GM21381 (cell line): Measurements from ENCODE around the gene PCDHGB3.
"Not testable (repeated sequence)": the region's sequence is repeated elsewhere in the genome, so short reads cannot be mapped to it uniquely, and the experiment has no call there.

Source experiments
- ATAC-seq: cut with Tn5 transposase; IDR thresholded peaks from one replicate; pipeline ENCODE4 v1.9.1; 2021; ENCODE audit warnings: mild to moderate bottlenecking, moderate library complexity; ENCODE audit not compliant: unreplicated experiment

Gene PCDHGB3

GRCh38 chr5:141369994-141370848 lies at the start of gene PCDHGB3:
TSS of gene PCDHGB3 (plus strand) at chr5:141370242. CDS start at chr5:141370395, 153 bp downstream.
- peak; percentile 97 for ATAC-seq

GRCh38 chr5:141322261-141322660 lies 47.8 kb upstream of the PCDHGB3 start:
- no peak for ATAC-seq

GRCh38 chr5:141326088-141326854 lies 43.8 kb upstream of the PCDHGB3 start:
- ATAC-seq = peak; percentile 56

- no peak for ATAC-seq
Observed at GRCh38 chr5:141328231-141328630, 41.8 kb upstream of the PCDHGB3 start.

- ATAC-seq = no peak
Observed at GRCh38 chr5:141330299-141331080, 39.6 kb upstream of the PCDHGB3 start, which contains the start of gene PCDHGA1. TSS of gene PCDHGA1 (plus strand) at chr5:141330514.

- not testable (repeated sequence) for ATAC-seq
Observed at GRCh38 chr5:141332571-141332970, 37.5 kb upstream of the PCDHGB3 start.

- ATAC-seq = no peak
Observed at GRCh38 chr5:141338538-141339306, 31.3 kb upstream of the PCDHGB3 start, which contains the start of gene PCDHGA2. TSS of gene PCDHGA2 (plus strand) at chr5:141338760.

GRCh38 chr5:141340781-141341354 lies 29.2 kb upstream of the PCDHGB3 start:
- not testable (repeated sequence) for ATAC-seq

GRCh38 chr5:141342773-141343172 lies 27.3 kb upstream of the PCDHGB3 start:
- ATAC-seq = no peak

- ATAC-seq = no peak
Observed at GRCh38 chr5:141343242-141343952, 26.6 kb upstream of the PCDHGB3 start, which contains the start of gene PCDHGA3. TSS of gene PCDHGA3 (plus strand) at chr5:141343829. CDS start at chr5:141344034, 205 bp downstream.

- ATAC-seq = no peak
Observed at GRCh38 chr5:141343953-141344463, 26.0 kb upstream of the PCDHGB3 start.

- no peak for ATAC-seq
Observed at GRCh38 chr5:141345327-141345726, 24.7 kb upstream of the PCDHGB3 start.

- not testable (repeated sequence) for ATAC-seq
Observed at GRCh38 chr5:141346017-141346416, 24.0 kb upstream of the PCDHGB3 start.

- no peak for ATAC-seq
Observed at GRCh38 chr5:141349917-141350619, 20.0 kb upstream of the PCDHGB3 start, which contains the start of gene PCDHGB1. TSS of gene PCDHGB1 (plus strand) at chr5:141350099. CDS start at chr5:141350261, 162 bp downstream.

GRCh38 chr5:141351591-141351990 lies 18.5 kb upstream of the PCDHGB3 start:
- ATAC-seq = no peak

- ATAC-seq = no peak
Observed at GRCh38 chr5:141354900-141355469, 15.1 kb upstream of the PCDHGB3 start, which contains the start of gene PCDHGA4. TSS of gene PCDHGA4 (plus strand) at chr5:141355021. CDS start at chr5:141355108, 87 bp downstream.

- ATAC-seq = no peak
Observed at GRCh38 chr5:141355641-141356040, 14.4 kb upstream of the PCDHGB3 start.

- no peak for ATAC-seq
Observed at GRCh38 chr5:141356133-141356532, 13.9 kb upstream of the PCDHGB3 start.
